HepG2 (cell line): ENCODE measurements around the gene P4HB. TPM values are rescaled to one million over a fixed set of nuclear protein-coding genes. Genes with fewer than 3 reads are reported as not detected.

ENCODE experiments used
- ATF3 ChIP-seq: sonication (generic); formaldehyde crosslinking; IDR thresholded peaks from 2 replicates; pipeline ENCODE4 v1.4.0; 2020; ENCODE audit warnings: missing genetic modification reagents
- DZIP1 ChIP-seq: sonication (generic); formaldehyde crosslinking; IDR thresholded peaks from 2 replicates; pipeline ENCODE4 v1.5.0; 2020; ENCODE audit warnings: mild to moderate bottlenecking, missing genetic modification reagents
- EHMT2 ChIP-seq: fragments of 200-600 bp; sonication (generic); IDR thresholded peaks from 2 replicates; pipeline ENCODE4 v1.7.0; 2017; ENCODE audit warnings: antibody characterized with exemption, low read depth, low read length, borderline replicate concordance
- ETV5 ChIP-seq: IDR thresholded peaks from 2 replicates; pipeline ENCODE4 v1.6.1; 2018; ENCODE audit warnings: missing biosample characterization, missing genetic modification reagents, inconsistent platforms, borderline replicate concordance
- HNRNPH1 ChIP-seq: fragments of 200-400 bp; formaldehyde crosslinking; optimal IDR thresholded peaks from 2 replicates; pipeline ENCODE3; 2017; ENCODE audit warnings: mild to moderate bottlenecking, low read depth, low read length
- MED1 ChIP-seq: sonication (generic); formaldehyde crosslinking; IDR thresholded peaks from 2 replicates; pipeline ENCODE4 v1.4.0; 2020; ENCODE audit warnings: missing genetic modification reagents
- MTERF4 ChIP-seq: sonication (generic); formaldehyde crosslinking; IDR thresholded peaks from 2 replicates; pipeline ENCODE4 v1.8.0; 2023; ENCODE audit warnings: mild to moderate bottlenecking, missing genetic modification reagents
- NR1H2 ChIP-seq: sonication (generic); formaldehyde crosslinking; IDR thresholded peaks from 2 replicates; pipeline ENCODE4 v1.8.1; 2022; ENCODE audit warnings: low read depth, missing genetic modification reagents, borderline replicate concordance
- NRL ChIP-seq: sonication (generic); formaldehyde crosslinking; IDR thresholded peaks from 2 replicates; pipeline ENCODE4 v1.5.0; 2020; ENCODE audit warnings: missing genetic modification reagents, mild to moderate bottlenecking, moderate library complexity, borderline replicate concordance
- POGZ ChIP-seq: sonication (generic); formaldehyde crosslinking; IDR thresholded peaks from 2 replicates; pipeline ENCODE4 v1.4.0; 2020; ENCODE audit warnings: mild to moderate bottlenecking, missing genetic modification reagents
- POLR2A ChIP-seq, 2 experiments: IDR thresholded peaks; 2 replicates each; pipeline ENCODE4 v1.6.1; 2011; ENCODE audit warnings: low read depth in 2 of 2, low read length in 2 of 2, mild to moderate bottlenecking in 1 of 2, moderate library complexity in 1 of 2; ENCODE audit not compliant: insufficient read depth in 1 of 2
- RBM22 ChIP-seq: fragments of 200-400 bp; formaldehyde crosslinking; optimal IDR thresholded peaks from 2 replicates; pipeline ENCODE3; 2017; ENCODE audit warnings: mild to moderate bottlenecking, low read length, moderate library complexity
- RELA ChIP-seq: sonication (generic); formaldehyde crosslinking; IDR thresholded peaks from 2 replicates; pipeline ENCODE4 v1.4.0; 2020; ENCODE audit warnings: missing genetic modification reagents
- TCF7 ChIP-seq: sonication (generic); IDR thresholded peaks from 2 replicates; pipeline ENCODE4 v1.6.1; 2016; ENCODE audit warnings: antibody characterized with exemption, low read depth
- TEAD3 ChIP-seq: optimal IDR thresholded peaks from 2 replicates; pipeline ENCODE3; 2016; ENCODE audit warnings: borderline replicate concordance
- TSC22D2 ChIP-seq: sonication (generic); formaldehyde crosslinking; IDR thresholded peaks from 2 replicates; pipeline ENCODE4 v1.5.1; 2020; ENCODE audit warnings: missing genetic modification reagents, mild to moderate bottlenecking, borderline replicate concordance
- ZNF296 ChIP-seq: sonication (generic); formaldehyde crosslinking; conservative IDR thresholded peaks from 2 replicates; pipeline ENCODE4 v1.5.0; 2020; ENCODE audit warnings: mild to moderate bottlenecking, missing genetic modification reagents
- ZNF343 ChIP-seq: sonication (generic); formaldehyde crosslinking; IDR thresholded peaks from 2 replicates; pipeline ENCODE4 v1.4.0; 2020; ENCODE audit warnings: mild to moderate bottlenecking, missing genetic modification reagents
- ZNF431 ChIP-seq: sonication (generic); formaldehyde crosslinking; IDR thresholded peaks from 2 replicates; pipeline ENCODE4 v1.9.0; 2022; ENCODE audit warnings: missing genetic modification reagents, low read depth, mild to moderate bottlenecking, borderline replicate concordance
- ZNF446 ChIP-seq: sonication (generic); formaldehyde crosslinking; IDR thresholded peaks from 2 replicates; pipeline ENCODE4 v1.5.0; 2020; ENCODE audit warnings: mild to moderate bottlenecking, missing genetic modification reagents
- ZNF460 ChIP-seq: sonication (generic); formaldehyde crosslinking; IDR thresholded peaks from 2 replicates; pipeline ENCODE4 v1.5.1; 2020; ENCODE audit warnings: missing genetic modification reagents, mild to moderate bottlenecking, borderline replicate concordance
- ZNF891 ChIP-seq: sonication (generic); formaldehyde crosslinking; IDR thresholded peaks from 2 replicates; pipeline ENCODE4 v1.5.0; 2020; ENCODE audit warnings: mild to moderate bottlenecking, missing genetic modification reagents
- ZSCAN30 ChIP-seq: sonication (generic); formaldehyde crosslinking; IDR thresholded peaks from 2 replicates; pipeline ENCODE4 v1.5.0; 2020; ENCODE audit warnings: mild to moderate bottlenecking, missing genetic modification reagents
- polyA plus RNA-seq, 8 experiments: library from polyadenylated mRNA; depleted of rRNA in 3 of 8; stranded (reverse) in 7 of 8; unstranded in 1 of 8; fragments of >200 nt; fragmentation: Illumina TruSeq in 4 of 8; extraction: Trizol in 4 of 8; gene quantifications; 2 replicates each; pipeline versions ENCODE4 v1.2.1 to v1.2.3, GENCODE V29; 2011 to 2016; ENCODE audit warnings: low read depth in 4 of 8, missing spikeins in 1 of 8, mixed read lengths in 1 of 8; ENCODE audit not compliant: insufficient read depth in 1 of 8
- total RNA-seq, 5 experiments: library from RNA; depleted of rRNA; stranded (reverse); fragments of >200 nt; fragmentation: Illumina TruSeq; extraction: Trizol; gene quantifications; 2 replicates each; pipeline ENCODE4 v1.2.3, GENCODE V29; 2016; ENCODE audit warnings: low read depth in 1 of 5

Gene P4HB
- total and polyA plus RNA-seq, 2 of the 13 experiments (the other 11 are each of a cell fraction or from before 2014, with no cell fraction given) = 185 to 782 TPM

- TF ChIP-seq POGZ (no peak), ZNF460 (CRISPR knock-in tag) (peak; percentile 16; the same call in 1 of the 2 replicates), TEAD3 (CRISPR knock-in tag) (peak; percentile 6), ETV5 (CRISPR knock-in tag) (no peak), POLR2A (IDR thresholded peaks at IDR 0.05; ENCODE audit: insufficient read depth in 1 of 2, low read depth in 2 of 2, low read length in 2 of 2) (peak in 1 of 2 experiments; percentile 83; a peak in 2 of 4 replicates), NRL (CRISPR knock-in tag) (peak; percentile 54; the same call in 1 of the 2 replicates), RBM22 (peak; percentile 85), NR1H2 (CRISPR knock-in tag) (0 out of 2 replicates have a peak, but pooled peaks have one; percentile 16), HNRNPH1 (peak; percentile 29), ZNF891 (CRISPR knock-in tag) (peak; percentile 16; the same call in 1 of the 2 replicates), TSC22D2 (CRISPR knock-in tag) (no peak), MTERF4 (CRISPR knock-in tag) (no peak), ATF3 (CRISPR knock-in tag) (0 out of 2 replicates have a peak, but pooled peaks have one; percentile 7), RELA (CRISPR knock-in tag) (no peak), ZNF296 (CRISPR knock-in tag) (0 out of 2 replicates have a peak, but pooled peaks have one; percentile 13), ZNF343 (CRISPR knock-in tag) (peak; percentile 51; the same call in 1 of the 2 replicates), ZSCAN30 (CRISPR knock-in tag) (no peak), ZNF431 (CRISPR knock-in tag) (0 out of 2 replicates have a peak, but pooled peaks have one; percentile 22), MED1 (CRISPR knock-in tag) (no peak), TCF7 (no peak), EHMT2 (no peak), ZNF446 (CRISPR knock-in tag) (0 out of 2 replicates have a peak, but pooled peaks have one; percentile 53), DZIP1 (CRISPR knock-in tag) (0 out of 2 replicates have a peak, but pooled peaks have one; percentile 61)
These were observed 8.4 kb upstream of the P4HB start (continued) for GRCh38 chr17:81868674-81869220.
